PFSK-1 (cell line): Measurements from ENCODE around the gene LRRC4C.

Experiments used
- POLR2AphosphoS5 ChIP-seq: IDR thresholded peaks from 2 replicates; pipeline ENCODE4 v1.6.1; 2012; ENCODE audit warnings: low read depth, mild to moderate bottlenecking, control low read depth, low read length, moderate library complexity
- REST ChIP-seq, 2 experiments: IDR thresholded peaks; 2 replicates each; pipeline versions ENCODE4 v1.6.1 to v1.8.0; 2011 to 2012; ENCODE audit warnings: low read depth in 2 of 2, low read length in 2 of 2, control low read depth in 1 of 2, inconsistent platforms in 1 of 2, mild to moderate bottlenecking in 1 of 2, moderate library complexity in 1 of 2; ENCODE audit not compliant: insufficient read depth in 1 of 2
- SIN3A ChIP-seq: IDR thresholded peaks from 2 replicates; pipeline ENCODE4 v1.6.1; 2012; ENCODE audit warnings: mild to moderate bottlenecking, low read length, moderate library complexity, borderline replicate concordance; ENCODE audit not compliant: insufficient read depth
- TAF1 ChIP-seq: IDR thresholded peaks from 2 replicates; pipeline ENCODE4 v1.6.1; 2012; ENCODE audit warnings: low read length, control low read depth, borderline replicate concordance; ENCODE audit not compliant: insufficient read depth

GRCh38 chr11:41031551-41032060, 427.8 kb downstream of the LRRC4C start:
- TF ChIP-seq POLR2AphosphoS5 (no peak), REST (IDR thresholded peaks at IDR 0.05; ENCODE audit: insufficient read depth in 1 of 2, low read depth in 2 of 2, low read length in 2 of 2) (no peak), TAF1 (no peak), SIN3A (no peak)
